ENCODE results near the gene MCTP1.

Gene MCTP1

DNA sequence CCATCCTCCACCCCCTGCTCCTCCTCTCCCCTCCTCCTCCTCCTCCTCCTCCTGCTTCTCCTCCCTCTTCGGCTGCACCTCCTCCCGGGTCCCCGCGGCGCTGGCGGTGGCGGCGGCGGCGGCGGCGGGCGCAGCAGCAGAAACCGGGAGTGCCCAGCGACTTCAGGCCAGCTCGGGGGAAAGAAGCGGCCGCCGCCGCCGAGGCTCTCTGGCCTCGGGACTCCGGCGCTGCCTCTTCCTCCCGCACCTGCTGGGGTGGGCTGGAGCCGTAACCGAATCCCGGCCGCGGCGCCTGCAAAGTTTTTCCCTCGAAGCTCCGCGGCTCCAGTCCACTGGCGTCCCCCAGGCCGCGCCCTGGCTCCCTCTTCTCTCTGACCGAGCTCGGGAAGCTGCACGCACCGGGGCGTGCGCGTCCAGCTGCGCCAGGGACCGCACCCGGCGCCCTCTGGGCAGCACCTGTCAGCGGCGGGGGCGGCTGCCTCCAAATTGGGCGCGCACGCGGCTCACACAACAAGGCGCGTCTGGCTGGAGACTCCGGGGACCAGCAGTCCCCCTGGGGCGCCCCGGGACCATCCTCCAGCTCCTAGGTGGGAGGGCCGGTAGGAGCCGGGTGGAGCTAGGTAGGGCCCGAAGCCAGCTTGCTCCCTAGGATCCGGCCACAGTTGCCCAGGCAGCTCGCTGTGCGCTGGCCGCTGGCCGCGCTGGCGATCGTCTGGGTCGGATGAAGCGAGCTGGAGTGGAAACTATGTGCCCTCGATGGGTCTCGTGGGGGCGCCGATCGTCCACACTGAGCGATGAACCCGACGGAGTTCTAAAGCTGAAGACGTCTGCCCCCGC is at the start of gene MCTP1:
TSS of gene MCTP1 (minus strand) at position 523 of the 837 bp plus-strand sequence.
- peak in 1 of 3 experiments; percentile 4 for DNase-seq (ENCODE audit: low read depth in 2 of 3, low spot score in 2 of 3)

DNA sequence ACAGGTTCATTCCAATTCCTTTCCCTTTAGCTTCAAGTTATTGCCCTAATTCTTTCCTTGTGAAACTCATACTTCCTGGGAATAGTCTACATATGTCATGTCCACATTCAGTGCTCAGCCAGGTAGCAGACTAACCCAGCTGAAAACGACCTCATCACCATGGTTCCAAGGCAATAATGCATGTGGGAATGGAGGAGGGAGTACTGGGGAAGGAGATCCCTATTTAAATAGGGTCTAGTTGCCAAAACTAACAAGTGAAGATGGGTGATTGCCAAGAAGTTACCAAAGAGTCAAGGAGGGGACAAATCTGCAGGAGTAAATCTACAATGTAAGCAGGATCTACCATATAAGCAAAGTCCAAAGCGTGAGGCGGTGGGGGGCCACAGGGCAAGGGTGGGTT is 47.3 kb upstream of the MCTP1 start:
- DNase-seq (ENCODE audit: low read depth in 2 of 3, low spot score in 2 of 3) = no peak

DNA sequence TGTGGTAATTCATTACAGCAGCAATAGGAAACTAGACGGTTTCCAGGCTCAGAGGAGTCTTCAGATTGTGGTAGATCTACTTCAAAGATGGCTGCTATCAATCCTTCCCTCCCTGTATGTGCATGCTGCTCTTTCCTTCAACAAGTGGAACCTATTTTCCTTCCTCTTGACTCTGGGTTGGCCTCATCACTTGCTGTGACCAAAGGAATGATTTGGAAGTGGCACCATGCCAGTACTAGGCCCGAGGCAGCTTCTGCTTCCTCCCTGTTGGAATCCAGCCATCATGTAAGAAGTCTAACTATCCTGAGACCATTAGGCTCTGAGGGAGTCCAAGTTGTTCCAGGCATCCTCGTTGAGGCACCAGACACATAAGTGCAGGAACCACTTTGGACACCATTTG is 46.5 kb upstream of the MCTP1 start:
- no peak for DNase-seq (ENCODE audit: low read depth in 2 of 3, low spot score in 2 of 3)

DNA sequence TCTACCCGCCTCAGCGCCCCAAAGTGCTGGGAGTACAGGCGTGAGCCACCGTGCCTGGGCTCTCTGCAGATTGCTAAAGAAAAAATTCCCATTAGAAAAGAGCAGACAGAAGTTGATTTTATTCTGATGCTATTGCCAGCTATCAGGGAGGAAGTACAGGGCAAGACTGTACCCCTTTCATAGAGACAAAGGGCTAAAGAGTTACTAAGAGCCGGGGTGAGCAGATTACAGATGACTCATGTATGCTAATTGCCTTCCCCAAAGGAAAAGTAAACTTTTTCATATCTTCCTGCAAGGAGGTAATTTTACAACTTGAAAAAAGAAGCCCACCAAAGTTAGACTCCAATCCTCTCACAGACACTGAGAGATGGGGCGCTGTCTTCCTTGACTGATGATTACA is 42.3 kb upstream of the MCTP1 start:
- no peak for DNase-seq (ENCODE audit: low read depth in 2 of 3, low spot score in 2 of 3)

DNA sequence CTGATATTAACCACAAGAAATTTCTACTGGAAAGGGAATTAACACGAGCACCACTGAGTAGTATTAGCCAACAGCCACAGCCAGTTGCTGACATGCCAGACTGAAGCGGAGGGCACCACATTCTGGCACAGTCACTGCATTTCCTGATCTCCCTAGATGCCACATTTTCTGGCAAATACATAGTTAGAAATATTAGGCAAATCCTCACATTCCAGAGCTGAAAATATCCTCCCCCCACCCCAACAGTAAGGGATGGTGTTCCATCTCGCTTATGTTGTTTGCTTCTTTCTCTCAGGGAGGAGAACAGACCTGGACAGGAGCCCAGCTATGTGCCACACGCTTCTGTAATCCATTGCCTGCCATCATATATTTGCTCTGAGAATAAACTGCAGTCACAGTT is 32.8 kb upstream of the MCTP1 start:
- DNase-seq (ENCODE audit: low read depth in 2 of 3, low spot score in 2 of 3) = no peak

DNA sequence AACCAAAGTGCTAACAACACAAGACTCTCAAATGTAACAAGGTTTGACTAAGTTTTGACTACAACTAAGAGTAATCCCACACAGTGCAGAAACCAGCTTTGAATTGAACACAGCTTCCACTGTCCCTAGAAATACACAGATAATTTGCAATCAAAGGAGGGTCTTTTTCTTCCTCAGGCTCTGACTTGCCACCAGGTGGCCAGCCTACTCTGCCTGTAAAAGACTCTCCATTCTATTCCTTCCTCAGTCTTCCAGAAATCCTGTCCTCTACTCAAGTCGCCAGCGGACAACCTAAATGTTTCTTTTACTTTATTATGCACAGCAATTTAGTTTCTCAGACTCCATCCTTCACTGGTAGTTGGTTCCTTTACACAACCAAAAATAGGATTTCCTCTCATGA is 32.2 kb upstream of the MCTP1 start:
- DNase-seq (ENCODE audit: low read depth in 2 of 3, low spot score in 2 of 3) = no peak

DNA sequence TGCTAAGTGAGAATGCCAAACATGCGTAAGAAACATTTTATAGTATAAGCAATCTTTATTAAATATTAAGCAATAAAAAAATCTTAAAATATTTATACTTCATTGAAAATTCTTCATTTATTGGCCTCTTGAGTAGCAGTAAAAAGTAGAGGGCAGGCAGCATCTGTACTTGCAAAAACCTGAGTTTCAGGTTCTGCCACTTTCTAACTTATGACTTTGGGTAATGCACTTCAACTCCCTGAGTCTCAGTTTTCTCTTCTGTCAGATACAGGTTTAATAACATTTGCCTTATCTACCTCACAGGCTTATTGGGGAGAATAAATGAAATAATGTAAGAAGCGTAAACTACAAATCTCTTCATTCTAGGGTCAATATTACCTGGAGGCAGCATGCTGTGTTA is 19.8 kb upstream of the MCTP1 start:
- no peak for DNase-seq (ENCODE audit: low read depth in 2 of 3, low spot score in 2 of 3)

DNA sequence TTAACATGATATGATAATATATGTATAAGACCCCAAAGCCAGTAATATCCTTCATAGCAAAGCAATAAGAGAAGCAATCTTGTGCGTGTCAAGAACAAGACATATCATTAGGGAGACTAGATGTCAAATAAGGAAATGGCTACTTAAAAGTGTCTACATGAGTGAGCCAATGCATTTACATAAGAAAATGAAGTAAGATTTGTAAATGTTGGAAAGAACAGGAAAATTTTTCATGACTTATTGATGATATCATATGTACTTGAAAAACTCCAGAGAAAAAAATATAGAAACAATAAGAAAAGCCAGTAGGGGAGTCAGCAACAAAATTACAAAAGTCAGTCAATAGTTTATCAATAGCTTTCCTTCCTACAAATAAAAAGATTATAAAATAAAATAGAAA is 13.8 kb upstream of the MCTP1 start:
- DNase-seq (ENCODE audit: low read depth in 2 of 3, low spot score in 2 of 3) = no peak

DNA sequence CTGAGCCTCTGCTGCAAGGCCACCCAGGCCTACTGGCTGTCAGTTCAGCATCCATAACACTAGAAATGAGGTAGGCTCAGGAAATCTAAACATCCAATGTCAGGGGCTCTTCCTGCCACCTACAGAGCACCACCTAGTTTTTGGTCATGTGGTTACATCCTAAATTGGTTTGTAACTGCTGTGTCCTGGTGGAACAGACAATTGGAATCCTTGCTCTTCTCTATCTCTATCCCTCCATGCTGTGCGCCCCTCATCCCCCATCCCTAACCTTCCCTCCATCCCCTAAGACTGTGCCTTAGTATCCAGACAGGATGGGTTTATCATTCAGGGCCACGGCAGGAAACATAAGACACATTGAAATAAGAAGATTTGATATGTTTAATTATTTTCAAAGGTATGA is 11.4 kb upstream of the MCTP1 start:
- DNase-seq (ENCODE audit: low read depth in 2 of 3, low spot score in 2 of 3) = no peak

DNA sequence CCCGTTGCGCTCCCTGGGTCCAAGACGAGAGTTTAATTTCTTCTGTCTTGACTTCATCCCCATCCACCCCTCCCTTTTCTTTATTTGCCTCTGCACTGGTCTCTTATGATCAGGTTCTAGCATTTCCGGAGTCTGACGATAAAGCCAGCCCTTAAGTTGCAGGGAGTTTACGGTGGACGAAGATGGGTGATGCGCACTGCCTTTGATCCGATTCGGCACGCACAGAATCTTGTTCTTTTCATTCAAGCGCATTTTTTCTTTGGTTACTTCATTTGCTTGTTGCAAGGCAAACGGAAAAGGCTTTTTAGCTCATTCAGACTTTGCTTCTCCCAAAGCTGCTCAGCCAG is 488 bp upstream of the MCTP1 start:
- DNase-seq (ENCODE audit: low read depth in 2 of 3, low spot score in 2 of 3) = no peak

DNA sequence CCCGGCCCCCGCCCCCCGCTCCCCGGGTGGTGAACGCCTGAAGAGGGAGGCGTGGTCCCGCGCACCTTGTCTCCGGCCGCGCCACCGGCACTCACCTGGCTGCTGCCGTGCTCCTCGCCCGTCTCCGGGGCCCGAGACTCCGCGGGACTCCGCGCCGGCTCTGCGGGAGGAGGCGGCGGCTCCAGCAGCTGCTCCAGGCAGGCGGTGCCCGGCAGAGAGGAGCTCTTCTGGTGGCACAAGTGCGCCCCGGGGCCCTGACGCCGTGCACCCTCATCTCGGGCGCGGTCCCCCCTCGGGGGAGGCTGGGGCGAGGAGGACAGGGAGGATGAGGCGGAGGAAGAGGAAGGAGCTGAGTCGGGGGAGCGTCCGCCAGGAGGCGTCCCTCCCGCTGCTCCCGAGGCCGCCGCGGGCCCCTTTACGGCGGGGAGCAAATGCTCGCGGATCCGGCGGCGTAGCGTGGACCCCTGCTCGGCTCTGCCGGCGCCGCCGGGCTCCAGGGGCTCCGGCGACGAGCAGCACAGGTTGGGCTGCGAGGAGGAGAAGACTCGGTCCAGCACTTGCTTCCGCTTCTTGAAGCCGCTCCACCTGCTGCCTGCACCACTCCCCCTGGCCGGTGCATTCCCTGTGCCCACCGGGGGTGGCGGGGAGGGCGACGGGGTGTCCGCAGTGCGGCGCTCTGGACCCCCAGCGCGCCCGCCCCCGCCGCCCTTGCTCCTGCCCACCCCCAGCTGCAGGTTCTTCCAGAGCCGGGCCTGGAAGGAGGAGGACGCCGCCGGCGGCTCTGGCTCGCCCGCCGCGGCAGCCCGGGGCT is 928 bp downstream of the MCTP1 start:
- peak in 2 of 3 experiments; percentile 6 to 13 for DNase-seq (ENCODE audit: low read depth in 2 of 3, low spot score in 2 of 3)

DNA sequence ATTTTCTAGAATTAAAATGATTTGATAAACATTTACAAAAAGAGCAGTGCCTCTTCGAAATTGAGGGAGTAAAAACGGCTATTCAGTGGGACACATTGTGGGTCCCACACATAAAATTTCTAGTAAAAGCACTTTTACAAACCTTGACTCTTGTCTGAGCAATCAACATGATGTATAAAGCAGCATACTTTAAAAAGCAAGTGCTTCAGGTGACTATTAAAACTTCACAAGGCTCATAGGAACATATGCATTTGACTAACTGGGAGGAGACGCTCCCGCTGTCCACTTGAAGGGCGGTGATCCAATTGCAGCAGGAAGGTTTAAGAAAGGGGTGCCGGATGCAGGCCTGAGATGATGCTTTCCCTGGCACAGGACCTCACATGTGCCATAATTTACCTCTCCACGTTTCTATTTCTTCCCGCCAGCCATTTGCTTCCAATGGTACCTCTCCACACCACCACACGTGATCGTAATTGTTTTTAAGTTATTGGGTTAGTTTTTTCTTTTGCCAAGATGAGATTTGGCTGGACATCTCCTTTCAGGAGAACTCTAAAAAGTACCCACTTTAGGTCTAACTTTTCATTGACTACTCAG is 1.8 kb downstream of the MCTP1 start:
- DNase-seq (ENCODE audit: low read depth in 2 of 3, low spot score in 2 of 3) = no peak

DNA sequence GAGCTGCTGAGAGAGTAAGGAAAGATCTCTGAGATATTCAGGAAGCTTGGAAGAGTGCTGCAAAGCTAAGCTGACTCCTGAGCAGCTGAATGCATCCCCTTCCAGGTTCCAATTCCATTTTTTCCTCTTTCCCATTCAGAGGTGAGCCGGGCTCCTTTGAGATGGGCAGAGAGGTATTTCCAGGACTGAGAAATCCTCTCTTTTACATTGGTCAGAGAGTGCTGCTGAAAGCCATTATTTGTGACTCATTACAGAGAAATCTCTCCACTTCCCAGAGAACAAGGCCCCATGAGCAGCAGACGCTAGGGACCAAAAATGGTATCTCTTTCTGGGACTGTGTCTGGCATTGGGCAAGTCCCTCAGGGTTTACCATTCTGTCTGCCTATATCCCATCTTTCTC is 3.7 kb downstream of the MCTP1 start:
- DNase-seq (ENCODE audit: low read depth in 2 of 3, low spot score in 2 of 3) = no peak

DNA sequence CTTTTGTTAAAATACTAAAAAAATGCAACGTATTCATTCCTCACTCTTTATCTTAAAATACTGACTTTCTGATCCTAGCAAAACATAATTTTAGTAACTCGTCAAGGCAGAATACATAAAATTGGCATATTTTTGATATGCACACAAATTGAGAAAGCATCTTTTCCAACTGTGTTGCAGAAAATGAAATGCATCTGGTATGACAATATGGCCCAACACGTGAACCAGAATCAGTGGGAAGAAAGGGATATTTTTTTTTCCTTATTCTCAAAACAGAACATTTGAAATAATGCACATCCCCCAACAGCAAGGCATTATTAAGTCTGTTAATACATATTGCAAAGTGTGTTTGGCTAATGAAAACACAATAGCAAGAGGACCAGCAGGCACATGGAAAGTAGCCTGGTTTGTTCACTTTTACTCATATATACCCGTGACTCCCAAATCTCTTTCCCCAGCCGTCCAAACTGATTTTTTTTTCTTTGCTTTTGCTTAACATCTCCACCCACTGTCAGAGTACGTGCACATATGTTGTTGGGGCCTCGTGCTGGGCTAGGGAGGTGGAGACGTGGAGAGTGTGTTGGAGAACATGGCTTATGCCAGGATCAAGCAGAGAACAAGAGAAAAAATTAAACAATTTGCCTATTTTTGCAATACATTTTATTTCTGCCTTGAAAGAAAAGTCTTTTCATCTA is 4.3 kb downstream of the MCTP1 start:
- DNase-seq (ENCODE audit: low read depth in 2 of 3, low spot score in 2 of 3) = no peak

DNA sequence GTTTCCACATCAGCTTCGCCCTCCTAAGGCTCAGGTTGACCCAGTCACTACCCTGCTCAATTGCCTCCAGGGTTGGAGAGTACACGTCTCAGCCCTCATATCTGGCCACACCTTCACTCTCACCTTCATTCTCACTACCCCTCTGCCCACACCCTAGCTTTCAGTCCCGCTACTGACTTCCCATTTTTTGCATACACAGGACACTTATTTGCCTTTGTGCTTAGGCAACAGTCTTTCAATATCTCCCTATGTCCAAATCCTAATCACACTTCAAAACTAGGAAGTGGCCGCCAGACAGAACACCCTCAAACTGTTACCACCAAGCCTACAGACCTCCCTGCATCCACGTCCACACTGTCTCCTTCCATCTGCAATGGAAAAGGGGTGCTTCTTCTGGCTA is 10.9 kb downstream of the MCTP1 start:
- no peak for DNase-seq (ENCODE audit: low read depth in 2 of 3, low spot score in 2 of 3)

DNA sequence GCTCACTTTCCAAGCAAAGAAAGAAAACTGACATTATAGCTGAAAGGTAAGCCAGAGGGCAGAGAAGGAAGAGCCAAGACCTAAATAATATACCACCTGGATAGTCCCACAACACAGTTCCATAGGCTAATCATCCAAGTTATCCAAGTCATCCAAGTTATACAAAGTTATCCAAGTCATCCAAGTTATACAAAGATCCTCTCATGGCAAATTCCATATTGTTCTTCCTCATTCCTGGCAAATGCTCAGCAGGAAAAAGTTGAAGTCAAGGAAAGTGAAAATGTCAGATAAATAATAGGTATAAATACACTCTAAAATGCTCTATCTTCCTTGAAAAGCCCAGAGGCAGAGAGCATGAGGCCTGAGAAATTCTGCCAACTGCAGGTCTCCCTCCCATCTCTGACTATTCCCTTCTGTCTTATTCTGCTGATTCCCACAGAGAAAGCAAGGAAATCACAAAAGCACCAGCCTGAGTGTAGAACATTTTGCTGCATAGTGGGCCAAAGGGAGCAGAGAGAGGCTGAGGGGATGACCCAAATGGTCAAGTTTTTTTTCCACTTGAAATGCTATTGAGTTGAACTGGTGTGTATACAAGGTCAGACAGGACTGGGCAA is 12.5 kb downstream of the MCTP1 start:
- DNase-seq (ENCODE audit: low read depth in 2 of 3, low spot score in 2 of 3) = no peak

DNA sequence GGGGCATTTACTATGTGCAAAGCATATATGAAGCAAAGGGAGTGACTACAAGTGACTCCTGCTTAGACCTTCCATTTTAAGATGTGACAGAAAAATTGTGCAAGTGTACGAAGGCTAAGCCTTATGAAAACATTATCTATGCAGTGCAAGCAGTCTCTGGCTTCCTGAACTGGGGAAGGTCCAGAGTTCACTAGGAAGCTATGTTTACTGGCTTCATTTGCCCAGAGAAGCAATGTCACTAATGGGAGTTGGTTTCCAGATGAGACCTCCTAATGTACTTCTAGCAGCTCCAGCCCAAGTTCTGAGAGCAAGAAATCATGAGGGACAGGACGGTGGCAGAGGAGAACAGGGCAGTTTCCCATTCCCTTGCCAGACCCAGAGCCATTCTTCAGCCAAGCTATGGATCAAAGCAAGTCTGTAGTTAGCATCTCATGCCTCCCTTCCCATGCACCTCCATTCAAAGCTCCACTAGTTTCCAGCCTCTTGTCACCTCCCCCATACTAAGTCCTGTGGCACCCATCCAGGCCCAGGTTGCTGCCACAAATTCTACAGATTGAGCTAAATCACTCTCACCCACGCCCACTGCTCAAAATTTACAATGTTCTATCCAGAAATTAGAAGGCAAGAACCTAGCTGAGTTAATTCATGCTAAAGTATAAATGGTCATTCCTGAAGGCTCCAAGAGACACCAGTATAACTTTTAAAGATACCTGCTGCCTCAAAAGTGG is 21.8 kb downstream of the MCTP1 start:
- DNase-seq (ENCODE audit: low read depth in 2 of 3, low spot score in 2 of 3) = no peak

DNA sequence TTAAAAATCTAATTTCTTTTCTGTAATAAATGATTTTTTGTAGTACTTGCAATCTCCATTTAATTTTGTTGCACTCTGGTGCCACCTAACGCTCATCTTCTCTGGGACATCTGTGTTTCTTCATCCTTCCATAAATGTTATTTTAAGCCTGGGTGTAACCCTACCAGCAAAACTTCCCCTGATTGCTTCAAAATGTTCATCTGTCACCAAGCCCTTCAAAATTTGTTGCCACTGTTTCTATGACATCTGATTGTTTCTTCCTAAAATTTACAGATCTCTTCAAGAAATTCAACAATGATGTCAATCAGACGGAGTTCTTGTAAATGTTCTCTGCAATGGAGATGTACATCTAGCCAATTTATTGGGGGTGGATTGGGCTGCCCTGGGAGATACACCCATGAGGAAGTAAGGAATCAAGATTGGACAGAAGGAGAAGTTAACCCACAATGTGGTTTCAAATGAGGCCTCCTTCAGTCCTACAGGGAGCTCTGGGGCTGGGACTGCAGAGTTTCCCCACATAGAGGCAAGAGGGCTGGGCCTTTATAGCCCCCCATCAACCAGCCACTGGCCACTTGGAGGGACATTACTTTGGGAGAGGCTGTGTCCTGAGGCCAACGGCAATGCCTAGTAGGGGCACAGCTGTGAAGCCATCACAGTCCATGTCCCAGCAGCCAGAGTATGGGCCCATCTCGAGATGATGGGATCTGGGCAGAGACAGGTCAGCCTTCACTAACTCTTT is 23.3 kb downstream of the MCTP1 start:
- no peak for DNase-seq (ENCODE audit: low read depth in 2 of 3, low spot score in 2 of 3)

DNA sequence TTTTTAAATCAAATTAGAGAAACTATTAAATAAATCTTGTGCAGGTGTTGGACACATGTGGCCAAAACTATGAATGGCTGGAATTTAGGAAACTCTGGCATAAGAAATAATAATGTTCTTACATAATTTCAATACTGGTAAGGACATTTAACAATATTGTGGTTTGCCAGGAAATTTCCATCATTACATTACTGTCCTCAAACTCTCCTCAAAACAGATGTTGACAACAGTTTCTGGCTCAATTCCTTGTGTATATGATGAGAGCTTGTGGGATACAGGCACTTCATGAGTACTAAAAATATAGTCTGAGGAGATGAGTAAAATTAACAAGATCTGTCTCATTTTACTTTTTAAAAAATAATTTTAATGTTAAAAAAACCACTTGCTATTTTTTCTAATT is 27.9 kb downstream of the MCTP1 start:
- no peak for DNase-seq (ENCODE audit: low read depth in 2 of 3, low spot score in 2 of 3)

DNA sequence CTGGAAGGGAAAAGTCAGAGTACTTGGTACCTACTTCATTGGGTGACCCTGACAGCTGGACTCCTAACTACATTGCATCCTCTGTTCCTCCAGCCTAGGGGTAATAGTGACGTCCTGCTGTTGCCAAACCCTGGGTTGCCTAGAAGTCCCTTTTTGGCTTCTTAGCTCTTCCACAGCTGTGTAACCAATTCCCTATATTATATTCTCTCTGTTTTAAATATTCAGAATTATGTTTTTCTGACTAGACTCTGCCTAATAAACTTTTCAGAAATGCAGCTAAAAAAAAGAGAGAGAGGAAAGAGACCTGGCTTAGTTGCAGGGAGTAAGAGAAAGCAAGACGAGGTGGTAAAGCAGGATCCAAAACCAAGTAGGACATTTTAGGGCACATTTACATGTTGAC is 28.4 kb downstream of the MCTP1 start:
- no peak for DNase-seq (ENCODE audit: low read depth in 2 of 3, low spot score in 2 of 3)
